IMR-90 (cell line): ENCODE measurements around the gene ZNF554. TPM values are rescaled to one million over a fixed set of nuclear protein-coding genes. Genes with fewer than 3 reads are reported as not detected.
A peak's percentile ranks its signal among the peaks of the same experiment; 100 is the strongest.

Experiments used
- ATAC-seq: fragments of 200-7000 bp; cut with Tn5 transposase; 2 replicates; pipeline ENCODE4 v1.9.1; 2020; ENCODE audit warnings: low read depth, mild to moderate bottlenecking, moderate library complexity
- BruUV-seq: library from RNA; stranded (reverse); fragments of 400-500 nt; replicated peaks from 2 replicates; lab custom pipeline; 2021; lab: Mats Ljungman, UMichigan
- CTCF ChIA-PET: fragments of 300-600 bp; formaldehyde crosslinking; extraction: SDS; loops from one replicate; lab custom pipeline; 2021; ENCODE audit warnings: antibody characterized with exemption; lab: Yijun Ruan, JAX
- POLR2A ChIA-PET: fragments of 300-600 bp; sonication (Branson Sonifier 250); formaldehyde crosslinking; loops from one replicate; lab custom pipeline; 2022; ENCODE audit warnings: antibody characterized with exemption; ENCODE audit not compliant: unreplicated experiment; lab: Charles Lee
- DNase-seq: peaks from one replicate; pipeline ENCODE4 v3.0.0; 2013
- H2AFZ ChIP-seq: replicated peaks from 2 replicates; pipeline ENCODE3; 2013; ENCODE audit warnings: low read length, mild to moderate bottlenecking; ENCODE audit not compliant: poor library complexity
- H2AK5ac ChIP-seq: 2 replicates; pipeline ENCODE4 v1.6.1; 2013; ENCODE audit warnings: low read depth, low read length, inconsistent platforms
- H2AK9ac ChIP-seq: replicated peaks from 2 replicates; pipeline ENCODE3; 2013; ENCODE audit warnings: mild to moderate bottlenecking, low read depth, low read length, moderate library complexity; ENCODE audit not compliant: poor library complexity
- H2BK120ac ChIP-seq: 2 replicates; pipeline ENCODE4 v1.6.1; 2013; ENCODE audit warnings: low read depth, low read length, inconsistent platforms
- H2BK15ac ChIP-seq: 3 replicates; pipeline ENCODE4 v1.6.1; 2013; ENCODE audit warnings: low read depth, low read length, inconsistent platforms
- H2BK20ac ChIP-seq: 2 replicates; pipeline ENCODE4 v1.6.1; 2013; ENCODE audit warnings: low read depth, mild to moderate bottlenecking, inconsistent platforms, low read length, moderate library complexity
- H2BK5ac ChIP-seq: 2 replicates; pipeline ENCODE4 v1.6.1; 2013; ENCODE audit warnings: mild to moderate bottlenecking, low read depth, low read length, inconsistent platforms; ENCODE audit not compliant: poor library complexity, severe bottlenecking
- H3K14ac ChIP-seq: replicated peaks from 2 replicates; pipeline ENCODE4 v1.6.1; 2013; ENCODE audit warnings: low read depth, low read length, inconsistent platforms
- H3K18ac ChIP-seq: 2 replicates; pipeline ENCODE4 v1.6.1; 2013; ENCODE audit warnings: low read depth, low read length, control low read depth
- H3K23ac ChIP-seq: 2 replicates; pipeline ENCODE4 v1.6.1; 2013; ENCODE audit warnings: low read depth, low read length, inconsistent platforms
- H3K27ac ChIP-seq: 2 replicates; pipeline ENCODE4 v1.5.1; 2013; ENCODE audit warnings: mild to moderate bottlenecking, control low read depth, low read length; ENCODE audit not compliant: insufficient read depth
- H3K27me3 ChIP-seq: 2 replicates; pipeline ENCODE4 v1.6.1; 2013; ENCODE audit warnings: low read length; ENCODE audit not compliant: control insufficient read depth, insufficient read depth
- H3K36me3 ChIP-seq: 2 replicates; pipeline ENCODE4 v1.6.1; 2013; ENCODE audit warnings: low read length, mixed read lengths; ENCODE audit not compliant: control insufficient read depth, insufficient read depth
- H3K4ac ChIP-seq: 2 replicates; pipeline ENCODE4 v1.6.1; 2013; ENCODE audit warnings: low read depth, low read length, inconsistent platforms
- H3K4me1 ChIP-seq: 2 replicates; pipeline ENCODE4 v1.6.1; 2013; ENCODE audit warnings: low read length, mixed read lengths; ENCODE audit not compliant: control insufficient read depth, insufficient read depth
- H3K4me2 ChIP-seq: 2 replicates; pipeline ENCODE4 v1.6.1; 2013; ENCODE audit warnings: low read depth, mild to moderate bottlenecking, control low read depth, low read length, moderate library complexity
- H3K4me3 ChIP-seq: 2 replicates; pipeline ENCODE4 v1.5.1; 2013; ENCODE audit warnings: low read depth, mild to moderate bottlenecking, control low read depth, low read length, moderate library complexity; ENCODE audit not compliant: insufficient read depth
- H3K56ac ChIP-seq: 2 replicates; pipeline ENCODE4 v1.6.1; 2013; ENCODE audit warnings: low read length, inconsistent platforms; ENCODE audit not compliant: insufficient read depth; ENCODE audit errors: extremely low read depth
- H3K79me1 ChIP-seq, 2 experiments: 2 replicates each; pipeline ENCODE4 v1.6.1; 2013; ENCODE audit warnings: low read length in 2 of 2, inconsistent platforms in 1 of 2, low read depth in 1 of 2
- H3K9ac ChIP-seq: 2 replicates; pipeline ENCODE4 v1.6.1; 2013; ENCODE audit warnings: low read depth, low read length, control low read depth
- H3K9me1 ChIP-seq: 2 replicates; pipeline ENCODE4 v1.6.1; 2013; ENCODE audit warnings: low read length, inconsistent platforms; ENCODE audit not compliant: insufficient read depth
- H3K9me3 ChIP-seq: 2 replicates; pipeline ENCODE4 v1.6.1; 2013; ENCODE audit warnings: low read length; ENCODE audit not compliant: control insufficient read depth, insufficient read depth
- H4K20me1 ChIP-seq: 2 replicates; pipeline ENCODE4 v1.6.1; 2013; ENCODE audit warnings: low read length, inconsistent platforms; ENCODE audit not compliant: insufficient read depth
- H4K5ac ChIP-seq: 2 replicates; pipeline ENCODE4 v1.6.1; 2013; ENCODE audit warnings: mild to moderate bottlenecking, low read depth, low read length, control low read depth
- H4K8ac ChIP-seq, 2 experiments: 2 replicates each; pipeline ENCODE4 v1.6.1; 2013; ENCODE audit warnings: low read depth in 2 of 2, low read length in 2 of 2, control low read depth in 1 of 2, inconsistent platforms in 1 of 2
- H4K91ac ChIP-seq: 2 replicates; pipeline ENCODE4 v1.6.1; 2013; ENCODE audit warnings: low read depth, low read length, inconsistent platforms; ENCODE audit not compliant: insufficient read depth
- BHLHE40 ChIP-seq: fragments of 150-350 bp; IDR thresholded peaks from 2 replicates; pipeline ENCODE4 v1.6.1; 2016; ENCODE audit warnings: mild to moderate bottlenecking, low read depth, low read length
- CEBPB ChIP-seq: IDR thresholded peaks from 2 replicates; pipeline ENCODE4 v1.6.1; 2012; ENCODE audit warnings: low read depth, low read length, improper control_type of control experiment
- CHD1 ChIP-seq: IDR thresholded peaks from 2 replicates; pipeline ENCODE4 v1.6.1; 2012; ENCODE audit warnings: low read depth, low read length, improper control_type of control experiment
- CTCF ChIP-seq: conservative IDR thresholded peaks from 2 replicates; pipeline ENCODE4 v1.5.1; 2012; ENCODE audit warnings: mild to moderate bottlenecking, low read depth, low read length, improper control_type of control experiment
- FOS ChIP-seq: fragments of 150-350 bp; IDR thresholded peaks from 2 replicates; pipeline ENCODE4 v1.6.1; 2016; ENCODE audit warnings: low read depth, low read length
- MAFK ChIP-seq: IDR thresholded peaks from 2 replicates; pipeline ENCODE4 v1.6.1; 2012; ENCODE audit warnings: low read depth, low read length, improper control_type of control experiment
- MAZ ChIP-seq: IDR thresholded peaks from 2 replicates; pipeline ENCODE4 v1.6.1; 2012; ENCODE audit warnings: low read depth, mild to moderate bottlenecking, low read length, improper control_type of control experiment, moderate library complexity, borderline replicate concordance
- MXI1 ChIP-seq: IDR thresholded peaks from 2 replicates; pipeline ENCODE4 v1.6.1; 2012; ENCODE audit warnings: low read depth, mild to moderate bottlenecking, low read length, moderate library complexity, borderline replicate concordance
- POLR2A ChIP-seq: IDR thresholded peaks from 2 replicates; pipeline ENCODE4 v1.6.1; 2012; ENCODE audit warnings: mild to moderate bottlenecking, low read depth, low read length
- RFX5 ChIP-seq: IDR thresholded peaks from 2 replicates; pipeline ENCODE4 v1.8.0; 2012; ENCODE audit warnings: low read depth, mild to moderate bottlenecking, low read length, moderate library complexity
- SMC3 ChIP-seq: fragments of 150-350 bp; IDR thresholded peaks from 2 replicates; pipeline ENCODE4 v1.6.1; 2016; ENCODE audit warnings: low read depth, mild to moderate bottlenecking, antibody characterized with exemption, low read length, moderate library complexity
- WGBS, 2 experiments: methylation state at CpG; one replicate each; pipeline versions ENCODE4 v1.1.5 to v1.1.7; 2013; ENCODE audit warnings: missing lambda C conversion rate in 2 of 2; ENCODE audit not compliant: insufficient read length in 1 of 2; ENCODE audit errors: extremely low coverage in 2 of 2; 5-methylcytosine and 5-hydroxymethylcytosine counted together
- dilution Hi-C: fragments of 300-500 bp; cut with HindIII; formaldehyde crosslinking; loops from one replicate; pipeline ENCODE4 v1.14.3; 2018; ENCODE audit warnings: low sequenced_read_pairs; ENCODE audit not compliant: unreplicated experiment
- in situ Hi-C: fragments of 300-500 bp; cut with MboI; formaldehyde crosslinking; loops from 3 replicates; pipeline ENCODE4 v1.14.3; 2019; ENCODE audit warnings: low sequenced_read_pairs, inconsistent platforms, mixed read lengths
- intact Hi-C: fragments of 100-400 bp; cut with micrococcal nuclease; formaldehyde crosslinking; loops from 2 replicates; pipeline ENCODE4 v1.10.0; 2022
- polyA plus RNA-seq, 3 experiments: library from polyadenylated mRNA; depleted of rRNA; stranded (reverse); fragments of >200 nt; gene quantifications; 2 replicates each; pipeline ENCODE4 v1.2.3, GENCODE V29; 2012; ENCODE audit warnings: low replicate concordance in 1 of 3
- total RNA-seq: library from RNA; depleted of rRNA; stranded (reverse); fragments of >200 nt; gene quantifications from 2 replicates; pipeline ENCODE4 v1.2.3, GENCODE V29; 2012
- TF ChIP-seq, protein P1 (sequence below): fragments of 150-350 bp; IDR thresholded peaks from 2 replicates; pipeline ENCODE4 v1.6.1; 2016; ENCODE audit warnings: low read depth, mild to moderate bottlenecking, low read length, moderate library complexity, borderline replicate concordance

The ZNF554 gene
- total and polyA plus RNA-seq, 2 of the 4 experiments (the other 2 are of a cell fraction): 1.5 to 3.0 TPM

DNA sequence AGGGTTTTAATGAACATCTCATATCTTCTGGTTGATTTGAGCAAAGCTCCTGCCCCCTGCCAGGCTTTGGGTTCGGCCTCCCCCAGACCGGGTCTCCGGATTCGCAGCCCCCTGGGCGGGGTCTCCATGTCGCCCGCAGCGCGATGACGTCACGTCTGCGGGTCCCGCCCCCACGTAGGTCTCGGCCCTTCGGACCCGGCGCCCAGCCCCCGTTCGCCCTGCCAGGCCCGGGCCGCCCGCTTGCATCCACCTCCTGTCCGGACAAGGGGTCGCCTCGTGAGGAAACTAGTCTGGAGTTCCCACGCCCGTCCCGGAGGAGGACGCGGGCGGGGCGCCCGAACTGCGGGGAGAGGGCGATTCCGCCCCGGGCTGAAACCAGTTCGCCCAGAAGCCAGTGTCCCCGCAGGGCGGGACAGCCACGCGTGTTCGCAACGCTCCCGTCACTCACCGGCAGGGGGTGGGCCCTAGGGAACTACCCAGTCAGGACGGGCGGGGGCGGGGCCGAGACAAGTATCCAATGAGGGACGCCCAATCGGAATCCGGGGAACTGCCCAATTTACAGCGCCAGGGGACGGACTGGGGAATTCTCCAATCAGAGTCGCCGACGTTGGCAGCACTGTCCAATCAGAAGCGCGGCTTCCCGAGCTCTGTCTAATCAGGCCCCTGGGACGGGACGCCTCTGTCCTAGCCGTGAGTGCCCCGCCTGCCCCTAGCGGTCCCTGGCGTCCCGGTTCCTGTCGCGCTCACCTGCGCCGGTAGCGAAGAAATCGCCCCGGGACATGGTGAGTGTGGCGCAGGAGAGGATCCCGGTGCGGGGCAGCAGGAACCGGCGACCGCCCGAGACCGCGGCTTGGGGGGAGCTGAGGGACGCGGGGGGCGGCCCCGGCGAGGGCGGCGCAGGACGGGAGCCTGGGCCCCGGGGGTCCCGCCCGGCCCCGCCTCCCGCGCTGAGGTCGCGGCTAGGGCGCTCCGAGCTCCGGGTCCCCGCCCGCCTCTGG, 21.4 kb downstream of the ZNF554 start, which contains the start of gene ZNF555:
ZNF555 (plus strand) TSS at position 682 of the 998 bp plus-strand sequence; CDS start at position 780, 98 bp downstream.
- H3K9me1 ChIP-seq: no peaks in the 10 kb centered on the region
- peaks cover 22 to 38% of the 10 kb centered on the region in 2 experiments for H3K79me1 ChIP-seq
- 0 out of 2 replicates have a peak within 1 kb of the TSS, but pooled peaks have one; percentile 33 for H2AK5ac ChIP-seq
- DNase-seq (peak; percentile 98), ATAC-seq (peak; percentile 97)
- H2AK9ac ChIP-seq: peak within 1 kb of the TSS; percentile 96
- no peaks in the 10 kb centered on the region for H3K27me3 ChIP-seq
- peak within 1 kb of the TSS; percentile 87 for H3K4ac ChIP-seq
- H3K27ac ChIP-seq: peak within 1 kb of the TSS; percentile 80
- peak within 1 kb of the TSS; percentile 94 for H4K8ac ChIP-seq
- H4K20me1 ChIP-seq: no peaks in the 10 kb centered on the region
- H3K18ac ChIP-seq: peak within 1 kb of the TSS; percentile 40; the same call in 1 of the 2 replicates
- peak within 1 kb of the TSS; percentile 20; the same call in 1 of the 2 replicates for H3K56ac ChIP-seq
- ChIA-PET CTCF (interaction anchor here (0.8 to 1.2 kb wide), 3 partner anchors 46 to 117 kb away, joined by 3 to 4 read pairs (median 3); no protein-coding TSS in a partner anchor), POLR2A (no interaction called here)
- peak within 1 kb of the TSS; percentile 67 for H3K9ac ChIP-seq
- peak within 1 kb of the TSS; percentile 81; the same call in 1 of the 2 replicates for H4K91ac ChIP-seq
- peaks cover 7% of the 10 kb centered on the region for H3K36me3 ChIP-seq
- peak within 1 kb of the TSS; percentile 89 for H4K5ac ChIP-seq
- peaks cover 21% of the 10 kb centered on the region for H3K9me3 ChIP-seq
- H2AFZ ChIP-seq: peak within 1 kb of the TSS; percentile 100
- WGBS, 2 experiments: 0% methylated on average over 47 of the region's 106 CpGs; no CpG with 5 or more reads in 1 of the 2 experiments
- H3K23ac ChIP-seq: peak within 1 kb of the TSS; percentile 45; the same call in 1 of the 2 replicates
- H2BK120ac ChIP-seq: peak within 1 kb of the TSS; percentile 19; the same call in 1 of the 2 replicates
- intact Hi-C loops: no loop called here
- peak within 1 kb of the TSS; percentile 93 for H3K14ac ChIP-seq
- BruUV-seq: no TSS peak
- dilution Hi-C loops: no loop called here
- no peak within 1 kb of the TSS for H2BK20ac ChIP-seq
- peak within 1 kb of the TSS; percentile 98 for H3K4me3 ChIP-seq
- H3K4me1 ChIP-seq: peaks cover 3% of the 10 kb centered on the region
- peak within 1 kb of the TSS; percentile 100 for H3K4me2 ChIP-seq
- in situ Hi-C loops: no loop called here
- H2BK15ac ChIP-seq: no peak within 1 kb of the TSS
- H2BK5ac ChIP-seq: peak within 1 kb of the TSS; percentile 94
- TF ChIP-seq MXI1 (no peak), CHD1 (no peak), SMC3 (no peak), BHLHE40 (no peak), MAZ (peak; percentile 48; the same call in 1 of the 2 replicates), CEBPB (no peak), FOS (peak; percentile 76; the same call in 1 of the 2 replicates), POLR2A (peak; percentile 29; the same call in 1 of the 2 replicates), RFX5 (no peak), CTCF (peak; percentile 41), MAFK (no peak)
- TF ChIP-seq, protein P1, sequence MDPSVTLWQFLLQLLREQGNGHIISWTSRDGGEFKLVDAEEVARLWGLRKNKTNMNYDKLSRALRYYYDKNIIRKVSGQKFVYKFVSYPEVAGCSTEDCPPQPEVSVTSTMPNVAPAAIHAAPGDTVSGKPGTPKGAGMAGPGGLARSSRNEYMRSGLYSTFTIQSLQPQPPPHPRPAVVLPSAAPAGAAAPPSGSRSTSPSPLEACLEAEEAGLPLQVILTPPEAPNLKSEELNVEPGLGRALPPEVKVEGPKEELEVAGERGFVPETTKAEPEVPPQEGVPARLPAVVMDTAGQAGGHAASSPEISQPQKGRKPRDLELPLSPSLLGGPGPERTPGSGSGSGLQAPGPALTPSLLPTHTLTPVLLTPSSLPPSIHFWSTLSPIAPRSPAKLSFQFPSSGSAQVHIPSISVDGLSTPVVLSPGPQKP: no peak
